Islet of Langerhans (tissue), 1 donor: ENCODE data around the gene RPS19BP1.

Experiments
- FAIRE-seq: peaks from one replicate; lab custom pipeline; 2011; peaks lifted over from hg19 to GRCh38; lab: Jason Lieb, UNC

The RPS19BP1 gene

GRCh38 chr22:39559456-39560105 lies 27.0 kb upstream of the RPS19BP1 start:
- no peak for FAIRE-seq

- FAIRE-seq = no peak
Observed at GRCh38 chr22:39558950-39559349, 26.4 kb upstream of the RPS19BP1 start.

GRCh38 chr22:39558254-39558727 lies 25.7 kb upstream of the RPS19BP1 start:
- FAIRE-seq = no peak

DNA sequence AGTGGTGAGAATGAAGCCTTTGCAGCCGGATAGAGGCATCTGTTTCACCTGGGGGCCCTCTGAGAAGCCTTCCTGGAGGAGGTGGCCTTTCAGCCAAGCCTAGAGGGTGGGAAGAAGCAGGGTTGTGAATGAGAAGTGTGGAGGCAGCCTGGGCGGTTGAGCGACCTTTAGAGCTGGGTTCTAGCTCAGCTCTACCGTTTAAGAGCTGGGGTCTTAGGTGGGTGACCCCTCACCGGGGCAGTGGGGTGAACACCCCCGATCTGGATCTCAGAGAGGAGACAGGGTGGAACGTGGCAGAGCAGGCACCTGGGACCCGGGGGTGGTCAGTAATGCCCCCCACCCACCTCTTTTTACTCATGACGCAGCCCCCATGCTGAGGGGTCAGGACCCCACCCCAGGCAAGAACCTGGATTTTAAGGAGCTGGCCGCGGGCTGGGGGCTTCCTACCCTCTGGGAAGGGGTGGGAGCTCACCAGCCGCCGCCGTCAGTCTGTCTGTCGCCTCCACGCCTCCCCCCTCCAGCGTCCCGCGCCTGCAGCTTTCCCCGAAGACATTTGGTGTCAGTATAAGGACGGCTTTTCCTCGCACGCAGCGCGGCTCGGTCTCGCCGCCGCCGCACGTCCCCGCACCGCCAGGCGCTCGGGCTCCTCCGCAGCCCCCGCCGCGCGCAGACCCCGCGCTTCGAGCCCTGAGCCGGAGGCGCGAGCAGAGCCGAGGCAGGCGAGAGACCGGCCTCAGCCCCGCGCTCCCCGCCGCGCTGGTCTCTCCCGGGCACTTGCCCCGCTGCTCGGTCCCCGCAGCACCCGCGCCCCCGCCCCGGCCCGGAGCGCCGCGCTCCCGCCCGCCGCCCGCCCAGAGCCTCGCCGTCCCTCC lies 24.7 kb upstream of the RPS19BP1 start:
- no peak for FAIRE-seq

- no peak for FAIRE-seq
Observed at GRCh38 chr22:39554151-39554550, 21.6 kb upstream of the RPS19BP1 start.

GRCh38 chr22:39553429-39553828 lies 20.9 kb upstream of the RPS19BP1 start:
- FAIRE-seq = no peak

- FAIRE-seq = no peak
Observed at GRCh38 chr22:39547587-39547947, 15.0 kb upstream of the RPS19BP1 start.

DNA sequence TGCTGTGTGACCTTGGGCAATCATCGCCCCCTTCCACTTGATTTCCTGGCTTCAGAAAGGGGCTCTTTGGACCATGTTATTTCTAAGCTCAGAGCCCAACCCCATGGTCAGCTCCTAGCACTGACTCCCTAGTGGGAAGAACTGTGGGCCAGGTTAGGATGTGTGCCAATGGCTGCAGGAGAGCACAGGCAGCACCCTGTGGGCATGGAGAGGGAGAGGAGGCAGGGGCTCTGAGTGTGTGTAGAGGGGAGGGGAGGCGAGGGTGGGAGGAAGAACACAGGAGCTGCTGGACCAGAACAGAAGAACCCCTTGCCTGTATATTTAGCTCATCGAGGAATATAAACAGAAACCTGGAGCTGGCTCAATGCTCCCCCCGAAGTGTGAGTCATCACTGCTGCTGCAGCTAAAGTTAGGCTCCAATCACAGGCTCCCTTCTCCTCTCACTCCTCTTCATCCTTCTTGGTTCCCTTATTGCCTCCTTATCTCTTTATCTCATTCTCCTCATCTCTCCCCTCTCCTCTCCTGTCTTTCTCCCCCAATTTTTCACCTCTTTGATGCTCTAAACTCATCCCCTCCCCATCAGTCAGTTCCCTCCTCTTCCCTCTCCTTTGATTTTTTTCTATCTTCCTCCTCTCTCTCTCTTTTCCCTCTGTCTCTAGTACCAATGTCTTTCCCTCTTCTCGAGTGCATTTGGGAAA lies 14.5 kb upstream of the RPS19BP1 start:
- FAIRE-seq = no peak

- FAIRE-seq = no peak
Observed at GRCh38 chr22:39545386-39546365, 13.1 kb upstream of the RPS19BP1 start.

- FAIRE-seq = no peak
Observed at GRCh38 chr22:39543095-39543494, 10.5 kb upstream of the RPS19BP1 start.

GRCh38 chr22:39537975-39538374 lies 5.4 kb upstream of the RPS19BP1 start:
- FAIRE-seq = no peak

DNA sequence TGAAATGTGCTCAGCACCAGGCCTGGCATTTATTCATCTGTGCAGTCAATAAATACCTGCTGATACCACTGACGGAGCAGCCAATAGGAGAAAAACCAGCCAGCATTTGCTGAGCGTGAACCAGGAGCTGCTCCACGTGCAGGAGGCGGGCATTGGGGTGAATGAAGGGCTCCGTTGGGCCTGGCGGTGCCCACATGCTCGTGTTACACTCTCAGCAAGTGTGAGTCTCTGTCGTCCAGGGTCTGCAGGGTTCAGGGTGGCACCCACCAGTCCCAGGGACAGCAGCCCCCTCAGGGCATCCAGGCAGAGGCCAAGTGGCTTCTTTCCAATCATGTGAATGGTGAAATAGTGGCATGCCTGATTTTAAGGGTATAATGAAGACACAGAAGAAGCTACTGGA lies 4.2 kb upstream of the RPS19BP1 start:
- FAIRE-seq = no peak

DNA sequence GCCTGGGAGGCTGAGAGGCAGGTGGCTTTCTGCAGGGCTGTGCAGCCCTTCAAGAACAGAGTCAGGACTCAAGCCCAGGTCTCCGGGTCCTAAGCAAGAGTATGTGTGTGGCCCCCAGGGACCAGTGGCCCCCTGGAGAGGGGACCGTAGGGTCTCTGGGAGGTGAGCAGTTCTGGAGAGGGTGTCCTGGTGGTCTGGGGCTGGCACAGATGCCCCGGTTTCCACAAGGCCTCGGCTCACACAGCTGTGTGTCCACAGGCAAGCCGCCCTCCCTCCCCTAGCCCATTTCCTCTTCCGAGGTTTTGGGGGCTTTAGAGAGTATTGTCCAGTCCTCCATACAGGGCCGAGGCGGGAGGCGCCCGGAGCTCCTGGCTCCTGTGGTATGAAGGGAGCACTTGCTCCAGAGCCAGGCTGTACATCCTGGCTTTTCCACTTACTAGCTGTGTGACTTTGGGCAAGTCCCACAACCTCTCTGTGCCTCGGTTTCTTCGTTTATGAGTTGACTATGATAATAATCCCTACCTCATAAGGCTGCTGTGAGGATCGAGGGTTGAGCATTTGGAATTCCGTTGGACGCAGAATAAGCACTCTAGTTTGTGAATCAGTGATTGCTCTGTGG lies 3.4 kb upstream of the RPS19BP1 start:
- FAIRE-seq = no peak

GRCh38 chr22:39535357-39535725 lies 2.8 kb upstream of the RPS19BP1 start:
- no peak for FAIRE-seq

- FAIRE-seq = no peak
Observed at GRCh38 chr22:39534591-39535356, 2.2 kb upstream of the RPS19BP1 start.

DNA sequence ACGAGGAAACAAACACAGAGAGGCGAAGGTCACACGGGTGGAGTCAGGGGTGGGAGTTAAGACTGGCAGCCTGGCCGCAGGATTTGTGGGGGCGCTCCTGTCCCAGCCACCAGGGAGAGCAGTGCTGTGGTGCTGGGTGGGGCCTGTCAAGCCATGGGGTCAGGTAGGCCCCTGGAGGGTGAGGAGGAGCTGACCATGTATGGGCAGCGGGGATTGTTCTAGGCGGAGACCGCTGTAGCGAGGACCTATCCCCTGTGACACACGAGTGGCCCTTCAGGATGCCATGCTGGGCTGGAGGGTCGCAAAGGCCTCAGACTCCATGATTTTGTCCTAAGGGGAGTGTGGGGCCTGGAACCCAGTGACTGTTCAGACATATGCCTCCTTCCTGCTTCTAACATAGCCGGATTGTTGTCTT lies 1.6 kb upstream of the RPS19BP1 start:
- no peak for FAIRE-seq

- FAIRE-seq = no peak
Observed at GRCh38 chr22:39530692-39531331, 1.7 kb downstream of the RPS19BP1 start.

DNA sequence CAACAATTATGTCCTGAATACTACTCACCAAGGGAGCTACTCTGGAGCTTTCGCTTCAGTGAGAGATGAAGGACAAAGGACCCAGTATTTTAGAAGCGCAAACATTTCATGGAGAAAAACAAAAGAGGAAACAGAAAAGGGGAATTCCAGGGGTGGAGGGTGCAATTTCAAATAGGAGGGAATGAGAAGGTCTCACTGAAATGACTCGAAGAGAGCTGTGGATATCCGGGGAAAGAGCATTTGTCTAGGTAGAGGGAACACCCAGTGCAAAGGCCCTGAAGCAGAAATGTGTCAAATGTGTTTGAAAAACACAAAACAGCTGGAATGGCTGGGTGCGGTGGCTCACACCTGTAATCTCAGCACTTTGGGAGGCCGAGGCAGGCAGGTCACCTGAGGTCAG lies 2.4 kb downstream of the RPS19BP1 start:
- no peak for FAIRE-seq

DNA sequence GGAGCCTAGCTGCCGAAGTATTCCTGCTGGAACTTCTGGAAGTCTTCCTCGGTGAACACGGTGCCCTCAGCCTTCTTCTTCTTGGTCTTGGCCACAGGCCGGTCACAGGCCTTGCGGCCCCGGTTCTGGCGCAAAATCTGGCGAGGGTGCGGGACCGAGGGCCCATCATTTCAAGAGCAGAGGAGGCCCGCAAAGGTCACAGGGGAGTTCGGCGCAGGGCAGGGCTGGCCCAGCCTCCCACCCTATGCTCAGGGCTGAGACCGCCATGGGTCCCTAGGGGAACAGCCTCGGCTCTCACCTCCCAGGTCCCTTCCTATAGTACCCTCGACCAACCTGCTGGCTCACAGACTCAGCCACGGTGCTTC lies 3.1 kb downstream of the RPS19BP1 start:
- FAIRE-seq = no peak
